GM12801 (cell line): ENCODE data around the gene FOXF1.

Source experiments
- TF ChIP-seq, protein P1 (sequence below): IDR thresholded peaks from one replicate; pipeline ENCODE4 v1.5.1; 2011; ENCODE audit warnings: control low read depth; ENCODE audit not compliant: insufficient read length; ENCODE audit errors: extremely low read depth

FOXF1 gene

GRCh38 chr16:86510465-86511261 is at the start of gene FOXF1:
FOXF1 (plus strand) TSS chr16:86510527; CDS start chr16:86510570, 43 bp downstream.
- TF ChIP-seq, protein P1, sequence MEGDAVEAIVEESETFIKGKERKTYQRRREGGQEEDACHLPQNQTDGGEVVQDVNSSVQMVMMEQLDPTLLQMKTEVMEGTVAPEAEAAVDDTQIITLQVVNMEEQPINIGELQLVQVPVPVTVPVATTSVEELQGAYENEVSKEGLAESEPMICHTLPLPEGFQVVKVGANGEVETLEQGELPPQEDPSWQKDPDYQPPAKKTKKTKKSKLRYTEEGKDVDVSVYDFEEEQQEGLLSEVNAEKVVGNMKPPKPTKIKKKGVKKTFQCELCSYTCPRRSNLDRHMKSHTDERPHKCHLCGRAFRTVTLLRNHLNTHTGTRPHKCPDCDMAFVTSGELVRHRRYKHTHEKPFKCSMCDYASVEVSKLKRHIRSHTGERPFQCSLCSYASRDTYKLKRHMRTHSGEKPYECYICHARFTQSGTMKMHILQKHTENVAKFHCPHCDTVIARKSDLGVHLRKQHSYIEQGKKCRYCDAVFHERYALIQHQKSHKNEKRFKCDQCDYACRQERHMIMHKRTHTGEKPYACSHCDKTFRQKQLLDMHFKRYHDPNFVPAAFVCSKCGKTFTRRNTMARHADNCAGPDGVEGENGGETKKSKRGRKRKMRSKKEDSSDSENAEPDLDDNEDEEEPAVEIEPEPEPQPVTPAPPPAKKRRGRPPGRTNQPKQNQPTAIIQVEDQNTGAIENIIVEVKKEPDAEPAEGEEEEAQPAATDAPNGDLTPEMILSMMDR: no peak

GRCh38 chr16:86461037-86461436 is 49.3 kb upstream of the FOXF1 start:
- TF ChIP-seq, protein P1: no peak

GRCh38 chr16:86462334-86463084 is 47.8 kb upstream of the FOXF1 start:
- TF ChIP-seq, protein P1: no peak

GRCh38 chr16:86464044-86464443 is 46.3 kb upstream of the FOXF1 start:
- TF ChIP-seq, protein P1: no peak

GRCh38 chr16:86465434-86465833 is 44.9 kb upstream of the FOXF1 start:
- TF ChIP-seq, protein P1: no peak

DNA sequence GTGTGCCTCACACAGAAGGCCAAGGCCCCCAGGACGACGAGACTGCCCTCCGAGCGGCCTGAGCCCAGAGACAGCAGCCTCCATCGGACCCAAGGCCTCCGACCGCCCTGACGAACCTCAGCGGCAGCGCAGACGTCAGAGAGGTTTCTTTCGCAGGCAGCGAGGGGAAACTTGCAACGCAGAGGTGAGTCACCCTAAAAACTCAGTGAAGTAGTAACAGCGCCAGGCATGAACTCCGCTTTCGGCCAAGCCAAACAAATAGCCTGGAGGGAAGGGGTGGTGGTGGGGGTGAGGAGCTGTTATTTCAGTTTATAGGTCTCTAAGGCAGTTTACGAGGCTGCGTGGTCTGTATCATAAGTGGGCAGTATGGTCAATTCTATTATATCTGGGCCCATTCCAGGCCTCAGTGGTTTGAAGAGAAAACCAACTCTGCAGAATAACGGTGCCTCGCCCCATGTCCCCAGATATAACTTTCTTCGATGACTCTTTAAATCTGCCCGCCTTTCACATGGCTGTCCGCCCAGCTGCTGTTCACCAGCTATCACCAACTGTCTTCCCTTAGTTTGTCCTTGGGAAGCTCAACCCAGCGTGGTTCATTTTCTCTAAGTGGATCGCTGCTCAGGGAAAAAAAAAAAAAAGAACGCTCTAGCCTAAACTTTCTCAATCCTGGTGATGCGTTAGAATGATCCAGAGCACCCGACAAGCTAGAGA is 43.5 kb upstream of the FOXF1 start:
- TF ChIP-seq, protein P1: no peak

- TF ChIP-seq, protein P1: no peak
Measured at GRCh38 chr16:86467490-86467889, 42.8 kb upstream of the FOXF1 start.
